ENCODE data around the gene IMMP2L.

The IMMP2L gene

DNA sequence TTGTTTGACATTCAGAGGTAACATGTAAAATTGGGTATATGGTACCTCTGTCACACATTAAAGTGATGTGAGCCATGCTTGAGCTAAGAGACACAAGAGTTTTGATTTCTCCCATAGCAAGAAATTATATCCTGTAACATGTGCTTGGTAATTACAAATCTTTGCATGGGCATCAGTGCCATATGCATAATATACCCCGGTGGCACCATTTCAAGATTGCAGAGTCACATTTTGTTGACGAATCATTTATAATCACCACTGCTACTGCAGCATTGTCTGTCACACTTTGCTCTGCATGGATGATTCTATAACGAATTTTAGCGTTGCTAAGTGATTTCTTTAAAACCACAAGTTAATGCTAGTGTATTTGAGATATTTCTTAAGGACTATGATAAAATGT, 915.0 kb downstream of the IMMP2L start:
- DNase-seq, result no peak

DNA sequence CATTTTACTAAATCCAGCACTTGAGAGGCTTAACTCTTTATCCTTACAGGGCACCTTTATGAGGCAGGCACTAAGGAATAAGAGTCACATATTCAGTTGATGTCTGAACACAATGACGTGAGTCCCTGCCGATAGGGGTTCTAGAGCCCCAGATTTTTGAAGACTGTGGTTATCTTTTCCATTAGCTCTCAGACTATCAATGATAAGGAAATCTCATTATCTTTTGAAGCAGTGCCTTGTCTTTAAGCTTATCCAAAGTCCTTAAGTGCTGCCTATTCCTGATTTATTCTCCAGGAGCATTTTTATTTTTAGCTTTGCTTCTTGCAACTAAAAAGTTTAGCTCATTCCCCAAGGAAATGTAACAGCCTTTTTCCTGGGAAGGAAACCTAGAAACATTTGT, 915.5 kb downstream of the IMMP2L start:
- no peak for DNase-seq

DNA sequence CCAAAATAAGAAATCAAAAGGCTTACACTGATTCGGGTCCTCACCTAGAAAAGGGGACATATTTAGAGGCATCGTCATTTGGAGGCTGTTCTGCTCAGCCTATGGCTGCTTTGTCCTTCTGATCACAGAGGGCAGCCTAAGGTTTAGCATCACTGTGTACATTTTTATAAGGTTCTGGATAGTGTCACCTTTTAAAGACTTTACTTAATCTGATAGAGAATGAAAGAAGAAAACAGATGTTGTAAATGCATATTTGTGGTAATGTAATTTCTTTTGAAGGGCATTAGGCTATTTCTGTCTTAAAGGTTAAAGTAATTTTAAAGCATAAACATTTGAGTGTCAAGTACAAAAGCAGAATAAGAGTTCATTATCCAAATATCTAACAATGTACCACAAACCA, 916.7 kb downstream of the IMMP2L start:
- no peak for DNase-seq

DNA sequence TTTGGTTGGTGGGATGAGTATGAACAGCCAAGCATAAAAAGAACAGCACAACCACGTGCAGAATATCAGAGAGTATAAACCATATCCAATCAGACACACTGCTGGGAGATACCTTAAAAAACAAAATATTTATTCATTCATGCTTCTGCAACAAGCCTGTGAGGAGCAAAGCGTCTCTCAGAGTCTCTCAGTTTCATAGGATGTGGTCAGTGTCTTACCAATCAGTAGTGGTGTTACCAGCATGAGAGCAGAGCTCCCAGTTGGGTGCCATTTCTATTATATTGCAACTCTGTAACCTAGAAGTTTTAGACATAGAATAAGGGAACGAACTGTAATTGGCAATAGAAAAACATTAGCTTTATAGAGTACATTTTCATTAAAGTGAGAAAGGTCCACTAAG, 917.2 kb downstream of the IMMP2L start:
- no peak for DNase-seq

DNA sequence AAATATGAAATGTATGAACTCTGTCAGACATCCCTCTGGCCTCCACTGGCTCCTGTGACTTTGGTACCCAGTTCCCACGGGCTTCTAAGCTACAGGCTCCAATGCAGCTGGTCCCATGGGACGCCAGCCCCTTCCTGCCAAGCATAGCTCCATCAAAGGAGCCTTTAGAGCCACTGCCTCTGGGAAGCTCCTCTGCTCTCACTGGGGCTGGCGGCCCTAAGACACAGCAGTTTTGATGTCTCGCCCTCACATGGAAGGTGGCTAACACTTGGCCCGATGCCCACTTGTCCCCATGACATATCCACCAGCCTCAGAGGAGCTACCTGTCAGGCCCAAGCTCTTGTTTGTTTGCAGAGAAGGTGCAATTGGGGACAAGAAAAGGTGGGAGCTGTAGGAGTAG, 925.0 kb downstream of the IMMP2L start:
- DNase-seq, result no peak

DNA sequence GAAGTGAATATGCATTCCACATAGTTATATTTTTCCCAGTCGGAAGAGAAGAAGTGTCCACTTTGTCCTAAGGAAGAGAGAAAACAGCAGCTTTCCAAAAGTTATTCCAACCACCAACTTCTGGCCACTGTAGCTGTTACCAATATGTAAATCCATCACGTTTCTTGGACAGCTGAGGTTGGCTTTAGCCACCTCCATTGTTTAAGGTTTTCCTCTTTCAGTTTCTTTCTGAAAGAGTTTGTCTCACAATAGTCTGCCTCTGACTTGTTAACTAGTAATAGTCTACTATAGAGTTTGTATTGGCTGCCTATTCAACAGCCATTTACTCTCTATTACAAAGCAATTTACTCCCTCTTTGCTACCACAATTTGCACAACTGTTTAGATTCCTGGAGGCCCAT, 929.0 kb downstream of the IMMP2L start:
- DNase-seq, result no peak

DNA sequence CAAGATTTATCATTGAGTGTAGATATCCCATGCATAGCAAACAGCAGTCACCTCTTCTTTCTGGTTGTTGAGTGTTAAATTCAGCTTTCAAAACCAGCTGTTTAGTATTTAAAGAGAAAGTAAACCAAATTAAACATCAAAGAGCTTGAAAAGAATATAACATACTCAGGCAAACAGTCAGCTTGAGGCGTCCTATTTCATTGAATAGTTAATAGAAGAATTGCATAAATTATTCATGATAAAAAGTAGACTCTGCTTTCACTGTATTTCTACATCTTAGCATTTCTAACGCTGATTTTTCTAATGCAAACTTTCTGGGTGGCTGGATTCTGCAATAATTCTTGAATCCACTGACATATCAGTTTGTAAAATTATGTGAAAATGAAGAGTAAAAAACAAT, 935.9 kb downstream of the IMMP2L start:
- DNase-seq, result no peak

DNA sequence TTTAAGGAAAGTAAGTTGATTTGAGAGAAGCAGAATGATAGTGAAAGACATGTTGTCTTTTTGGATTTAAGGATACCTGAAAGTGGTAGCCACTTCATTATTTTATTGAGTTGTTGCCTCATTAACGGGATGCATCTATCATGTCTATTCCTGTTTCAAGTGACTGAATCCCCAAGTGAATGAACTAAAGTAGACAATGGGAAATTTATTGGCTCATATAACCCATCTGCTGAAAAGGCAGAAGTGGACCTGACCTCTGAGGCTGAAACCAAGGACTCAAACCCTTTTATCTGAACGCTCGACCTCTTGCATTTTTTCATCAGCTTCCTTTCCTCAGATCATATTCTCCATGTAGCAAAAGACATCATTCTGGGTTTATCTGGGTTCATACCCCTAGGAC, 937.0 kb downstream of the IMMP2L start:
- DNase-seq, result no peak

DNA sequence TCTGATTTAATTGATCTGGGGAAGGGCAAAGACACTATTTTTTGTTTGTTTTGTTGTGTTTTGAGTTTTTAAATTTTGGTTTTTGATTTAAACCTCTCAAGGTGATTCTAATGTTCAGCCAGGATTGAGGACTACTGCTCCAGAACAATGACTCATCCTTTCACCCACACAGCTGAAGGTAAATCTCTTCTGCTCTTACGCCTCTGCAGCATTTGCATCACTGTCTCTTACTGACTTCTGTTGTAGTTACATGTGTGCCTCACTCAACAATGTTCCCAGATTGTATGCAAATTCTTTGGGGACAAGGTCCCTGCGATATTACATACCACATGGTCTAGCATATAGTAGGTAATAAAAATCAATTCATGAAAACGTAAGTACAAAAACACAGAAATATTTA, 938.9 kb downstream of the IMMP2L start:
- no peak for DNase-seq

DNA sequence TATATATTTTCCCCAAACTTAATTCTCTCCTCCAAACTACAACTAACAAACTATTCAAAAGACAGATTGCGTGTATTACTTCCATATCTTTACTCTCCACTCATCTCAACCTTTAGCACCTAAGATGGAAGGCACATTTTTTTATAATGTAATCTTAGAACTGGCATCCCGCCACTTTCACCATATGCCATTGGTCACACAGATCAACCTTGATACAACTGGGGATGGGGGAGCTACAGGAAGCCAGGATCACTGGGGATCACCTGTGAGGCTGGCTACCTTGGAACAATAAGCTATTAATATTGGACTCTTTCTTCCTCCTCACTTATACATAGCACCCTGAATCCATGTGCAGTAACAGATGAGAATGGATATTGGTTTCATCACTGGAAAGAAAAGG, 941.0 kb downstream of the IMMP2L start:
- no peak for DNase-seq

DNA sequence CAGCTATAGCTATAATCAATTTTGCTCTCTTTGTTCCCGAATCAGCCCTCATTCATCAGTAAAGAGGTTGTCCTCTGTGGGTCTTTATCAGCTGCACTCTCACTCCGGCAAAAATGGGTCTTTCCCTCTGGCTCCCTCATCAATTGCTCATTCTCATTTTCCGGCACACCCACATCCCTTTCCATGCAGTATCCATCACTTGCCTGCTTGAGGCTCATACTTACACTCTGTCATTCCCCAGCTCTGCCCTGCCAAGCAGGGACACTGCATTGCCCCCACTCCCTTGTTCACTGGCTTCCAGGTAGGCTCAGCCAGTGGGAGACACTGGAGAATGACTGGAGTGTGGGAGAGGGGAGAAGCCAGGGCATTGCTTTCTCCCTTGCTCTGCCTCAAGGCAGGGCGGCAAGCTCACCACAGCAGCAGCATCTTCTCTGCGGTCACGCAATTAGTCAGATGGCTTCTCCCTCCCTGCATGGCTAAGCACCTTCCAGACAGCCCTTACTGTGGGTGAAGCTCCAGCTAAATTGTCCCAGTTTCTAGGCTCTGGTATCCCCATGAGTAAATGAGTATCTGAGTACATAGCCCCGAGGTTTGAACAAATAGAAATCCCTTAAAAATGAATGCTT, 942.1 kb downstream of the IMMP2L start:
- no peak for DNase-seq

Measured in EL (cell line).